Endothelial cell of umbilical vein (primary cell): Measurements from ENCODE around the gene GTF2H4.

Experiments
- CTCF ChIP-seq, 2 donors: IDR thresholded peaks; 1 replicate in 1 of 2; 2 replicates in 1 of 2; pipeline ENCODE4 v1.5.1; 2011; ENCODE audit warnings: low read length in 2 of 2, mild to moderate bottlenecking in 2 of 2, moderate library complexity in 2 of 2, control low read depth in 1 of 2, inconsistent platforms in 1 of 2, low read depth in 1 of 2; ENCODE audit not compliant: insufficient read depth in 1 of 2; ENCODE audit errors: extremely low read depth in 1 of 2
- EZH2 ChIP-seq: IDR thresholded peaks from 2 replicates; pipeline ENCODE4 v1.6.1; 2012; ENCODE audit warnings: borderline replicate concordance, low read depth, mild to moderate bottlenecking, moderate library complexity, low read length, inconsistent platforms; ENCODE audit not compliant: severe bottlenecking
- FOS ChIP-seq: IDR thresholded peaks from 2 replicates; pipeline ENCODE4 v1.6.1; 2011; ENCODE audit warnings: mild to moderate bottlenecking, low read length, moderate library complexity, borderline replicate concordance; ENCODE audit not compliant: insufficient read depth
- GATA2 ChIP-seq: IDR thresholded peaks from 2 replicates; pipeline ENCODE4 v1.7.0; 2011; ENCODE audit warnings: low read depth, mild to moderate bottlenecking, moderate library complexity, mixed read lengths, low read length; ENCODE audit not compliant: insufficient read length, insufficient read depth
- MAX ChIP-seq: IDR thresholded peaks from 2 replicates; pipeline ENCODE4 v1.6.1; 2011; ENCODE audit not compliant: insufficient read depth, insufficient read length
- MYC ChIP-seq: IDR thresholded peaks from one replicate; pipeline ENCODE4 v1.6.1; 2011; ENCODE audit warnings: mild to moderate bottlenecking, low read depth, low read length

- TF ChIP-seq FOS (no peak), MAX (no peak), MYC (peak; percentile 48), EZH2 (no peak), CTCF (IDR thresholded peaks at IDR 0.05; ENCODE audit: extremely low read depth in 1 of 2, insufficient read depth in 1 of 2, low read depth in 1 of 2, low read length in 2 of 2) (no peak), GATA2 (no peak)
These were observed at the start of gene GTF2H4 for GRCh38 chr6:30907758-30908591.
